ENCODE results near the gene BDH1.

BDH1 gene

DNA sequence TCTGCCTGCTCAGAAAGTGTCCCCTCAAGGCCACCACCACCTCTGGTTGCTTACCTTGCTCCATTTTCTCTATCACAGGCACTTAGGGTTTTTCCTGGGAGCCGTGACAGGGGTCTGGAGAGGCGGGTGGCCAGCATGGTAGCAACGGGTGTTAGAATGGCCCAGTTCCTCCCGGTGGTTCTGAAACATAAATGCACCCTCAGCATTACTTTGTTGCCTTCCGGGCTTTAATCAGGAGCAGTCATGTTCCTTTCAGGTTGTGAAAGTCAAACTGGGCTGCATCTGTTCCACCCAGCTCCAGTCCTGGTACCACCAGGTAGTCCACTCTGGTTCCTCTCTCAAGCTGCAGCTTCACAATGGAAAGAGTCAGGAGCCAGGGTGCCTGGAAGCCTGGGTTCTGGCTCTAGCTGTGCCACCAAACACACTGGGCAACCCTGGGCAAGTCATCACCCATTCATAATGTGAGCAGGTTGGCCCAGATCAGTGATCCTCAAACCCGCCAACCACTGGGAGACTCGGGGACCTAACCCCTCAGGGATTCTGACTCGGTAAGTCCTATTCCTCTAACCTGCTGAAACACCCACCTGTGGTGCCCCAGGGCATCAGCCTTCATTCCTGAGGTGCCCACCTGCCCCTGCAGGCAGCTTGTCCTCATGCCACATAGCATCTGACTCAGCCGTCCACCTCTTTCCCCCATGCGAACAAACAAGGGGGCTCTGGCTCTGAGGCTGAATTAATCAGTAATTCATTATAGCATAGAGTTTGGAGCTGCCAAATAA is 9.3 kb downstream of the BDH1 start:
- TF ChIP-seq CTCF (IDR thresholded peaks at IDR 0.05), result no peak

GRCh38 chr3:197545571-197545970 is 10.2 kb downstream of the BDH1 start:
- no peak for DNase-seq (ENCODE audit: low spot score)
- Histone ChIP-seq H3K4me3 (no peak overlapping the region), H3K27ac (no peak overlapping the region)
- TF ChIP-seq CTCF (IDR thresholded peaks at IDR 0.05), result no peak

More for the DNA sequence above, 9.3 kb downstream of the BDH1 start:
- Histone ChIP-seq H3K27ac (no peak overlapping the region), H3K4me3 (no peak overlapping the region)
- DNase-seq (ENCODE audit: low spot score), result no peak

- Histone ChIP-seq H3K4me3 (no peak overlapping the region), H3K27ac (no peak overlapping the region)
- no peak for TF ChIP-seq CTCF (IDR thresholded peaks at IDR 0.05)
- DNase-seq (ENCODE audit: low spot score), result no peak
These were observed 10.7 kb downstream of the BDH1 start for GRCh38 chr3:197545101-197545500.

GRCh38 chr3:197542741-197543454 is 12.9 kb downstream of the BDH1 start:
- no peak for DNase-seq (ENCODE audit: low spot score)
- Histone ChIP-seq H3K4me3 (no peak overlapping the region), H3K27ac (no peak overlapping the region)
- no peak for TF ChIP-seq CTCF (IDR thresholded peaks at IDR 0.05)

DNA sequence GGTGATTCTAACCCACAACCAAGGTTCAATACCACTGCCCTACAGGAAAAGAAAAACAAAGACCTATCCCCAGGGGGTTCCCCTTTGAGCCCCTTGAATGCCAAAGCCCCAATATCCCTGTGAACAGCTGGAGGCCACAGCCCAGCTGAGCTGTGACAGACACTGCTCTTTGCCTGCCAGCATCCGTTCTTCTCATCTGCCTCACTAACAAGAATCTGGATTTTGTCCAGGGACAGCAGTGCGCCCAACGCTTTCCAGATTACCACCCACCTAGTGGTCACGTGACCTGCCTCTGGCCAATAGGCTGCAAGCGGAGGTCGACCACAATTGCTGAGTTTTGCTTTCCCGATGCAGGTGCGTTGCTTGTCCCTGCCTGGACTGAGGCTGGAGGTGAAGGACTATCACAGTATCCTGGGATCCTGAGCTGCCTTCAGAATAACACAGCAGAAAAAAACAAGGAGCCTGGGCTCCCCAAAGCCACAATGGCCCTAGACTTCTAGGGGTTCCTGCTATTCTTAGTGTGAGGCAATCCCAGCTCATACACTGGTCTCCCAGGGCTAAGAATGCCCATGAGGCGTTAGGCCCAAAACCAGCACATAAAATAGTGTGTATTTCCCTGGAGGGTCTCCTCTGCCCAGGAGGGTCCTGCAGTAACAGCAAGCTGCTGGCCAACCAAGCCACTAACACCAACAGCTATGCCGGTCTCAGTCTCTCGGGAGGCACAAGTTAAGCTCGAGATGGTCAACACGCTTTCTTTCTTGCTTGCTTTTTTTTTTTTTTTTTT is 13.8 kb downstream of the BDH1 start:
- no peak for DNase-seq (ENCODE audit: low spot score)
- no peak for TF ChIP-seq CTCF (IDR thresholded peaks at IDR 0.05)
- Histone ChIP-seq H3K27ac (no peak overlapping the region), H3K4me3 (no peak overlapping the region)

GRCh38 chr3:197540961-197541377 is 14.8 kb downstream of the BDH1 start:
- no peak overlapping the region for H3K27ac ChIP-seq
- TF ChIP-seq CTCF (IDR thresholded peaks at IDR 0.05), result no peak
- DNase-seq (ENCODE audit: low spot score), result no peak
- no peak overlapping the region for H3K4me3 ChIP-seq

Measured in coronary artery (tissue), 2 donors.